ENCODE results near the gene SPDYC.
"Not testable (repeated sequence)": the region's sequence is repeated elsewhere in the genome, so short reads cannot be mapped to it uniquely, and the experiment has no call there.

Gene SPDYC

DNA sequence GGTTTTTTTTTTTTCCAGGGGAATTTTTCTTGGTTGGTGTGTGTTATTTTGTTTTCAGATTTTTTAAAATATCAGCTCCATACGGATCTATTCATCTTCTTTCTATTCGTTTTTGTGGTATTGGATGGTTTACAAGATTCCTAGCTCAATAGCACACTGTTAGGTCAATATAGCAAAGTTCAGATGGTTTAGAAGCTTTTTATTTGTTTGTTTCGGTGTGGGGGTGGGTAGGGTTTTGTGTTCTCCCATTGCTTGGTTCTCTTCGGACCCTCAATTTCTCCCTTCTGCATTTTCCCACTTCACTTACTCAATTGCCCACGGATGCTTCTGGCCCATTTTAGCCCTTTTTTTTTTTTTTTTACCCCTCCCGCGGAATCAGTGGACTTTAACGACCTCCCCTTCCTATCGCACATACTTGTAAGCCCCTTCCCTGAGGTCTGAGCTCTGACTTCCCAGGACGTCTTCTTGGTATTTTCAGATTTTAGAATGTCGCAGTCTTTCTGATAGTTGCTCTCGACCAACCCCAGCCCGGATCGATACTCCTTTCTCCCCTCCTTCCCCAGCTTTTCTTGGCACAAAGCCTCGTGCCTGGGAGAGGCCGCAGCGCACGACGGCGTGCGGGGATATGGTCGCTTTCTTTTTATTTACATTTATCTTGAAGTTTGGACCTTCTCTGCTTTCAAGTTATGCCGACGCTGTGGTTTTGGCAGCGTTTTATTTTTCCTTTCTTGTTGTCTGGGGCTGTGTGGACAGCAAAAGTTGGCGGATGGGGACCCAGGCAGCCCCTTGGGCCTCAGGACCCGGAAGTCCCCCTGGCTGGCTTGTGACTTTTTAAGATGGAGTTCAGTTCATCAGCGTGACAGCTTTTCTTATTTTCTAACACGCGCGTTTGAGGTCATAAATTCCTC is 4.4 kb upstream of the SPDYC start:
- no peak overlapping the region for H3K27ac ChIP-seq (ENCODE audit: low read depth, low read length)
- no peak overlapping the region for H3K9ac ChIP-seq (ENCODE audit: low read length)
- no peaks in the 10 kb centered on the region for H3K27me3 ChIP-seq (ENCODE audit: control insufficient read depth, insufficient read depth, low read length)
- no peaks in the 10 kb centered on the region for H3K4me1 ChIP-seq (ENCODE audit: control insufficient read depth, insufficient read depth, low read length)
- H3K36me3 ChIP-seq (ENCODE audit: control insufficient read depth, insufficient read depth, low read length) = no peaks in the 10 kb centered on the region
- H3K4me3 ChIP-seq (ENCODE audit: low read length) = peak overlapping the region; percentile 40

GRCh38 chr11:65166893-65167292 is 3.1 kb upstream of the SPDYC start:
- H3K27me3 ChIP-seq (ENCODE audit: control insufficient read depth, insufficient read depth, low read length) = no peaks in the 10 kb centered on the region
- H3K4me1 ChIP-seq (ENCODE audit: control insufficient read depth, insufficient read depth, low read length) = no peaks in the 10 kb centered on the region
- no peak overlapping the region for H3K27ac ChIP-seq (ENCODE audit: low read depth, low read length)
- no peak overlapping the region for H3K4me3 ChIP-seq (ENCODE audit: low read length)
- no peak overlapping the region for H3K9ac ChIP-seq (ENCODE audit: low read length)
- no peaks in the 10 kb centered on the region for H3K36me3 ChIP-seq (ENCODE audit: control insufficient read depth, insufficient read depth, low read length)

GRCh38 chr11:65167656-65168055 is 2.4 kb upstream of the SPDYC start:
- Histone ChIP-seq H3K36me3 (ENCODE audit: control insufficient read depth, insufficient read depth, low read length) (no peaks in the 10 kb centered on the region), H3K4me3 (ENCODE audit: low read length) (no peak overlapping the region), H3K9ac (ENCODE audit: low read length) (no peak overlapping the region), H3K4me1 (ENCODE audit: control insufficient read depth, insufficient read depth, low read length) (no peaks in the 10 kb centered on the region), H3K27ac (ENCODE audit: low read depth, low read length) (no peak overlapping the region), H3K27me3 (ENCODE audit: control insufficient read depth, insufficient read depth, low read length) (no peaks in the 10 kb centered on the region)

- H3K27ac ChIP-seq (ENCODE audit: low read depth, low read length) = no peak overlapping the region
- H3K27me3 ChIP-seq (ENCODE audit: control insufficient read depth, insufficient read depth, low read length) = no peaks in the 10 kb centered on the region
- H3K9ac ChIP-seq (ENCODE audit: low read length) = no peak overlapping the region
- H3K4me3 ChIP-seq (ENCODE audit: low read length) = no peak overlapping the region
- H3K4me1 ChIP-seq (ENCODE audit: control insufficient read depth, insufficient read depth, low read length) = no peaks in the 10 kb centered on the region
- no peaks in the 10 kb centered on the region for H3K36me3 ChIP-seq (ENCODE audit: control insufficient read depth, insufficient read depth, low read length)
These were observed 830 bp upstream of the SPDYC start for GRCh38 chr11:65169164-65169641.

DNA sequence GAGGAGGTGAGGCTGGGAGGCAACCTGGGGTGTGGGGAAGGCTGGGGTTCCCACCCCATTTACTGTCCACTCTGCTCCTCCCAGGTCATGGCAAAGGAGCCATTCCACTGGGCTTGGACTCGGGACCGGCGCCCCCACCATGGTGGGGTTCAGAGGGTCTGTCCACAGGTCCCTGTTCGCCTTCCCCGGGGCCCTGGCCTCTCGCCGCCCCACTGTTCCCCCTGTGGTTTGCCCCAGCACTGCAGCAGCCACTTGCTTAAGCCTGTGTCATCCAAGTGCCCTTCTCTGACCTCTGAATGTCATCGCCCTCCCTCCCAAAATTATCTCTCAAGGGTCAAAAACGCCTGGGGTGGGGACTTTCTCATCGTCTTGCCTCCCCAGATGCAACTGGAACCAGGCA is 2.6 kb downstream of the SPDYC start:
- Histone ChIP-seq H3K27me3 (ENCODE audit: control insufficient read depth, insufficient read depth, low read length) (no peaks in the 10 kb centered on the region), H3K36me3 (ENCODE audit: control insufficient read depth, insufficient read depth, low read length) (no peaks in the 10 kb centered on the region), H3K27ac (ENCODE audit: low read depth, low read length) (no peak overlapping the region), H3K4me3 (ENCODE audit: low read length) (no peak overlapping the region), H3K9ac (ENCODE audit: low read length) (no peak overlapping the region), H3K4me1 (ENCODE audit: control insufficient read depth, insufficient read depth, low read length) (no peaks in the 10 kb centered on the region)

DNA sequence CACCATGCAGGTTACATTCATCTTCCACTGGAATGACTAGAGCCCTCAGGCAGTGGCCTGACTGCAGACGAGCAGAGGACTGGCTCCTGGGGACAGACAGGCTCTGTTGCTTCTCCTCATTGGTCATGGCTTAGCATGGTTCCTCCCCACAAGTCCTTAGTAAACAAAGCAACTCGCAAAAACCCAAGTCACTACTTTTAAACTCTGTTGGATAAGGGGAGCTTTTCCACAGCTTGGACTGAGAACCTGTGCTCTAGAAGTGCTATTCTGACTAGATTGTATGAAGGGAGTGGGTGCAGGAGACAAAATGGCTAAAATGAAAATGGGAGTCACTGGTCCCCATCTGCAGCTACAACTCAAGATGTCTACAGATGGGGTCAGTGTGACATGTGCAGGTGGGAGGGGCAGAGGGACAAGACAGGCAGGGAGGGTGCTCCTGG is 4.6 kb downstream of the SPDYC start:
- not testable (repeated sequence) for H3K27me3 ChIP-seq (ENCODE audit: control insufficient read depth, insufficient read depth, low read length); H3K4me3 ChIP-seq (ENCODE audit: low read length); H3K9ac ChIP-seq (ENCODE audit: low read length); H3K4me1 ChIP-seq (ENCODE audit: control insufficient read depth, insufficient read depth, low read length); H3K36me3 ChIP-seq (ENCODE audit: control insufficient read depth, insufficient read depth, low read length); H3K27ac ChIP-seq (ENCODE audit: low read depth, low read length)

GRCh38 chr11:65180877-65181568 is 11.0 kb downstream of the SPDYC start:
- Histone ChIP-seq H3K27me3 (ENCODE audit: control insufficient read depth, insufficient read depth, low read length) (no peaks in the 10 kb centered on the region), H3K36me3 (ENCODE audit: control insufficient read depth, insufficient read depth, low read length) (peaks cover 8% of the 10 kb centered on the region), H3K4me1 (ENCODE audit: control insufficient read depth, insufficient read depth, low read length) (no peaks in the 10 kb centered on the region), H3K9ac (ENCODE audit: low read length) (peak overlapping the region; percentile 22), H3K4me3 (ENCODE audit: low read length) (peak overlapping the region; percentile 63), H3K27ac (ENCODE audit: low read depth, low read length) (peak overlapping the region; percentile 85)

DNA sequence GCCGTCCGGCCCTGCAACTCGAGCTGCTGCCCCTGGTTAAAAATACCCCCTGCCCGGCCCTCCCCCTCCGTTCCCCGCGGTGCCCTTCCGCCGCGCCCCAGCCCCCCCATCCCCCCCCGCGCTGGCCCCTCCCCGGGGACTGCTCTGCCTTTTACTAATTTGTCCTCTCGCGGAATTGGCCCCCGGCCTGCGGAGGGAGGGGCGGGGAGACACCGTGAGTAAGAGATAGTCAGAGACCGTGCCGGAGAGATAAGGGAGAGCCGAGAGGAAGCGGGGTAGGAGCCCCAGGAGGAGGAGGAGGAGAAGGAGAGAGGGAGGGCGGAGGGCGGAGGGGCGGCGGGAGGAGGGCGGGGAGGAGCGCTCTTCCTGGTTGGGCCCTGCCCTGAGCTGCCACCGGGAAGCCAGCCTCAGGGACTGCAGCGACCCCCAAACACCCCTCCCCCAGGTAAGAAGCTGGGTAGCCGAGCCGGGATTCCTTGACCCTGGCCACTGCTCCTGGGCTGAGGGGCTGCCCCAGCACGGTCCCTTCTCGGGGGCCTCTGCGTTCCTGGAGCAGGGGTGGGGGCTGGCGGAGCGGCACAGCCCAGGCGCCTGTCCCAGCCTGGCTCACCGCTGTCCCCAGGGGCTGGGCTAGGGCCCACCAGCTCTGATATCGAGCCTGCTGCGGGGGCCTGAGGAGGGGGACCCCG is 11.7 kb downstream of the SPDYC start, which contains the start of gene CAPN1:
Gene CAPN1 (plus strand): TSS at position 360 of the 689 bp plus-strand sequence. CDS start 774 bp downstream, outside the sequence.
- peak within 1 kb of the TSS; percentile 96 for H3K9ac ChIP-seq (ENCODE audit: low read length)
- no peaks in the 10 kb centered on the region for H3K4me1 ChIP-seq (ENCODE audit: control insufficient read depth, insufficient read depth, low read length)
- H3K36me3 ChIP-seq (ENCODE audit: control insufficient read depth, insufficient read depth, low read length) = peaks cover 12% of the 10 kb centered on the region
- peak within 1 kb of the TSS; percentile 81 for H3K4me3 ChIP-seq (ENCODE audit: low read length)
- peak within 1 kb of the TSS; percentile 85 for H3K27ac ChIP-seq (ENCODE audit: low read depth, low read length)
- no peaks in the 10 kb centered on the region for H3K27me3 ChIP-seq (ENCODE audit: control insufficient read depth, insufficient read depth, low read length)

GRCh38 chr11:65182258-65183170 is 12.5 kb downstream of the SPDYC start:
- Histone ChIP-seq H3K36me3 (ENCODE audit: control insufficient read depth, insufficient read depth, low read length) (peaks cover 19% of the 10 kb centered on the region), H3K27me3 (ENCODE audit: control insufficient read depth, insufficient read depth, low read length) (no peaks in the 10 kb centered on the region), H3K4me1 (ENCODE audit: control insufficient read depth, insufficient read depth, low read length) (no peaks in the 10 kb centered on the region), H3K4me3 (ENCODE audit: low read length) (peak overlapping the region; percentile 81), H3K27ac (ENCODE audit: low read depth, low read length) (peak overlapping the region; percentile 85), H3K9ac (ENCODE audit: low read length) (peak overlapping the region; percentile 96)

GRCh38 chr11:65183201-65183891 is 13.3 kb downstream of the SPDYC start:
- Histone ChIP-seq H3K4me1 (ENCODE audit: control insufficient read depth, insufficient read depth, low read length) (no peaks in the 10 kb centered on the region), H3K4me3 (ENCODE audit: low read length) (no peak overlapping the region), H3K9ac (ENCODE audit: low read length) (no peak overlapping the region), H3K36me3 (ENCODE audit: control insufficient read depth, insufficient read depth, low read length) (peaks cover 25% of the 10 kb centered on the region), H3K27ac (ENCODE audit: low read depth, low read length) (no peak overlapping the region), H3K27me3 (ENCODE audit: control insufficient read depth, insufficient read depth, low read length) (no peaks in the 10 kb centered on the region)

GRCh38 chr11:65184146-65184545 is 14.1 kb downstream of the SPDYC start:
- Histone ChIP-seq H3K27me3 (ENCODE audit: control insufficient read depth, insufficient read depth, low read length) (no peaks in the 10 kb centered on the region), H3K4me1 (ENCODE audit: control insufficient read depth, insufficient read depth, low read length) (no peaks in the 10 kb centered on the region), H3K27ac (ENCODE audit: low read depth, low read length) (no peak overlapping the region), H3K4me3 (ENCODE audit: low read length) (no peak overlapping the region), H3K9ac (ENCODE audit: low read length) (no peak overlapping the region), H3K36me3 (ENCODE audit: control insufficient read depth, insufficient read depth, low read length) (peaks cover 31% of the 10 kb centered on the region)

All from rectal smooth muscle tissue (tissue), 1 donor.